Measurements from ENCODE around the gene ARHGEF10L.

Gene ARHGEF10L

GRCh38 chr1:17640393-17640792 lies 100.9 kb downstream of the ARHGEF10L start:
- DNase-seq = peak; percentile 59

GRCh38 chr1:17640975-17641374 lies 101.5 kb downstream of the ARHGEF10L start:
- DNase-seq = no peak

GRCh38 chr1:17642169-17642568 lies 102.7 kb downstream of the ARHGEF10L start:
- no peak for DNase-seq

GRCh38 chr1:17642943-17643342 lies 103.4 kb downstream of the ARHGEF10L start:
- DNase-seq = no peak

GRCh38 chr1:17643861-17644703 lies 104.6 kb downstream of the ARHGEF10L start:
- no peak for DNase-seq

GRCh38 chr1:17645068-17645911 lies 105.8 kb downstream of the ARHGEF10L start:
- no peak for DNase-seq

GRCh38 chr1:17646444-17647280 lies 107.2 kb downstream of the ARHGEF10L start:
- no peak for DNase-seq

- no peak for DNase-seq
Measured at GRCh38 chr1:17648457-17649145, 109.1 kb downstream of the ARHGEF10L start.

- no peak for DNase-seq
Measured at GRCh38 chr1:17649371-17650106, 110.0 kb downstream of the ARHGEF10L start.

GRCh38 chr1:17653276-17653675 lies 113.8 kb downstream of the ARHGEF10L start:
- DNase-seq = no peak

GRCh38 chr1:17653728-17654351 lies 114.3 kb downstream of the ARHGEF10L start:
- peak; percentile 36 to 58 for DNase-seq

GRCh38 chr1:17654519-17654918 lies 115.0 kb downstream of the ARHGEF10L start:
- DNase-seq = no peak

- no peak for DNase-seq
Measured at GRCh38 chr1:17655169-17655568, 115.7 kb downstream of the ARHGEF10L start.

- DNase-seq = no peak
Measured at GRCh38 chr1:17655922-17656321, 116.4 kb downstream of the ARHGEF10L start.

- no peak for DNase-seq
Measured at GRCh38 chr1:17657436-17657835, 117.9 kb downstream of the ARHGEF10L start.

GRCh38 chr1:17658837-17659236 lies 119.3 kb downstream of the ARHGEF10L start:
- DNase-seq = peak; percentile 71 to 77

- DNase-seq = peak; percentile 55 to 71
Measured at GRCh38 chr1:17661546-17662157, 122.2 kb downstream of the ARHGEF10L start.

- DNase-seq = no peak
Measured at GRCh38 chr1:17662296-17662695, 122.8 kb downstream of the ARHGEF10L start.

GRCh38 chr1:17662786-17663185 lies 123.3 kb downstream of the ARHGEF10L start:
- no peak for DNase-seq

- DNase-seq = no peak
Measured at GRCh38 chr1:17663646-17664045, 124.1 kb downstream of the ARHGEF10L start.

Measured in inflammatory macrophage (primary cell).